OCI-M2 (cell line): ENCODE data around the gene ABHD1.

Source experiments
- DNase-seq: peaks from one replicate; lab custom pipeline; 2025; ENCODE audit not compliant: unreplicated experiment; lab: John Stamatoyannopoulos, UW

ABHD1 gene

DNA sequence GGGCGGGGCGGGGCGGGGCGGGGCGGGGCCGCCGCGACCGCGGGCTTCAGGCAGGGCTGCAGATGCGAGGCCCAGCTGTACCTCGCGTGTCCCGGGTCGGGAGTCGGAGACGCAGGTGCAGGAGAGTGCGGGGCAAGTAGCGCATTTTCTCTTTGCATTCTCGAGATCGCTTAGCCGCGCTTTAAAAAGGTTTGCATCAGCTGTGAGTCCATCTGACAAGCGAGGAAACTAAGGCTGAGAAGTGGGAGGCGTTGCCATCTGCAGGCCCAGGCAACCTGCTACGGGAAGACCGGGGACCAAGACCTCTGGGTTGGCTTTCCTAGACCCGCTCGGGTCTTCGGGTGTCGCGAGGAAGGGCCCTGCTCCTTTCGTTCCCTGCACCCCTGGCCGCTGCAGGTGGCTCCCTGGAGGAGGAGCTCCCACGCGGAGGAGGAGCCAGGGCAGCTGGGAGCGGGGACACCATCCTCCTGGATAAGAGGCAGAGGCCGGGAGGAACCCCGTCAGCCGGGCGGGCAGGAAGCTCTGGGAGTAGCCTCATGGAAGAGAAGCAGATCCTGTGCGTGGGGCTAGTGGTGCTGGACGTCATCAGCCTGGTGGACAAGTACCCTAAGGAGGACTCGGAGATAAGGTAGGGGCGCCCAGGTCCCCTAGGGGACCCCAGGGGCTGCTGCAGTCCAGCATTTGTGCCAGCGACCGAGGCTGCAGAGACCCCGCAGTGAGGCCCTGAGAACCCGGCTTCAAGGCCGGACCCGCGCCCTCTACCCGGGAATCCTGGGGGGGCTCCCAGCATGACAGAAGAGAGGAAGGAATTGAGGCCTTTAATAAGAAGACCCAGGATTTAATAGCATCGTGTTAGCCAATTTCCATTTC is 36.7 kb upstream of the ABHD1 start, which contains the start of gene KHK:
Gene KHK (plus strand): TSS at position 49 of the 870 bp plus-strand sequence. CDS start 488 bp downstream, at position 537.
- no peak for DNase-seq

DNA sequence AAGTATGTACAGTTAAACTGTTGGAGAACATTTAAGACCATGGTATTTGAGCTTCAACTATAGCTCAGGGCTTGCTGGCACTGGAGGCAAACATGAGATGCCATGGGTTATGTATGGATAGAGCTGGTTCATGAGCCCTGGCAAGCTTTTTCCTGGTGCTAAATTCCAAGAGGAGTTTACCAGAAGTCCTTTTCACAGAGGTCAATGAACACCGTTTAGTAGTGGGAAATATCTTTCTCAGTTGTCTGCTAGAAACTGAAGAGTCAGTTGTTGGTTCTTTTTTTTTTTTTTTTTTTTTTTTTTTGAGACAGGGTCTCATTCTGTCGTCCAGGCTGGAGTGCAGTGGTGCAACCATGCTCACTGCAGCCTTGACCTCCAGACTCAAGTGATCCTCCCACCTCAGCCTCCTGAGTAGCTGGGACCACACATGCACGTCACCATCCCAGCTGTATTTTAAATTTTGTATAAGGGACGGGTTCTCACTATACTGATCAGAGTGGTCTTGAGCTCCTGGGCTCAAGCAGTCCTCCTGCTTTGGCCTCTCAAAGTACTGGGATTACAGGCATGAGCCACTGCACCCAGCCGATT is 35.7 kb upstream of the ABHD1 start:
- no peak for DNase-seq

GRCh38 chr2:27088634-27089033 is 35.0 kb upstream of the ABHD1 start:
- no peak for DNase-seq

DNA sequence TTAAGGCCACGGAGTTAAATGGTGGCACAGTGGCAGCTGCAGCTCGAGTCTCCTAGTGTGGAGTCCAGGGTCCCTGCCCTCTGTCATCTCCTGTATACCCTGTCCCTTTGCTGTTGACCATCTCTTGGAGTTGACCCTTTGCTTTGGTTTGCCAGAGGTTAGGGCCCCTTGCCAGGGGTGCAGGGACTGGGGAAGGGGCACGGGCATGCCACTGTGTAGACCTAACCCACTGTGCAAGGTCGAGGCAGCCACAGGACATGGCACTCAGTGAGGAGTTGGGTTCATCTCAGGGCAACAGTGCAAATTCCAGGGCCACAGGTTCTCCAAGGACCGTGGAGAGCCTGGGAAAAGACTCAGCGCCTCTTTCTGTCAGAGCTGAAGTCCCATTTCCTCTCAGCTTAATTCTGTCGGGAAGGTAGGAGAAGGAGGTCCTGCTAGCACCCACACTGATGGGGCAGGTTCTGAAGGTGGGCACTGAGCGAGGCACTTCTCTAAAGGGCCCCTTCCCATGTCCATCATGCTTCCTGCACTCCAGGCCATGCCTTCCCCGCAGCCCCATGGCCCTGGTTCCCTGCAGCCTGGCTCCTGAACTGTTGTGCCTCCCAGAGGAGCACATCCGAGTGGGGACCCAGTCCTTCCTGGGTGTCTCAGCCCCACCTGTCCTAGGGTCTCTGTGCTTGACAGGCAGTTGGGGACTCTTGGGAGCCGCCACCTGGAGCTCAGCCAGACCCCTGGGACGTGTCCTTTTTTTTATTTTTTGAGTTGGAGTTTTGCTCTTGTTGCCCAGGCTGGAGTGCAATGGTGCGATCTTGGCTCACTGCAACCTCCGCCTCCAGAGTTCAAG is 34.3 kb upstream of the ABHD1 start:
- DNase-seq, result no peak

GRCh38 chr2:27091746-27092695 is 31.6 kb upstream of the ABHD1 start:
- DNase-seq, result no peak

- no peak for DNase-seq
Measured at GRCh38 chr2:27092696-27093429, 30.8 kb upstream of the ABHD1 start.

DNA sequence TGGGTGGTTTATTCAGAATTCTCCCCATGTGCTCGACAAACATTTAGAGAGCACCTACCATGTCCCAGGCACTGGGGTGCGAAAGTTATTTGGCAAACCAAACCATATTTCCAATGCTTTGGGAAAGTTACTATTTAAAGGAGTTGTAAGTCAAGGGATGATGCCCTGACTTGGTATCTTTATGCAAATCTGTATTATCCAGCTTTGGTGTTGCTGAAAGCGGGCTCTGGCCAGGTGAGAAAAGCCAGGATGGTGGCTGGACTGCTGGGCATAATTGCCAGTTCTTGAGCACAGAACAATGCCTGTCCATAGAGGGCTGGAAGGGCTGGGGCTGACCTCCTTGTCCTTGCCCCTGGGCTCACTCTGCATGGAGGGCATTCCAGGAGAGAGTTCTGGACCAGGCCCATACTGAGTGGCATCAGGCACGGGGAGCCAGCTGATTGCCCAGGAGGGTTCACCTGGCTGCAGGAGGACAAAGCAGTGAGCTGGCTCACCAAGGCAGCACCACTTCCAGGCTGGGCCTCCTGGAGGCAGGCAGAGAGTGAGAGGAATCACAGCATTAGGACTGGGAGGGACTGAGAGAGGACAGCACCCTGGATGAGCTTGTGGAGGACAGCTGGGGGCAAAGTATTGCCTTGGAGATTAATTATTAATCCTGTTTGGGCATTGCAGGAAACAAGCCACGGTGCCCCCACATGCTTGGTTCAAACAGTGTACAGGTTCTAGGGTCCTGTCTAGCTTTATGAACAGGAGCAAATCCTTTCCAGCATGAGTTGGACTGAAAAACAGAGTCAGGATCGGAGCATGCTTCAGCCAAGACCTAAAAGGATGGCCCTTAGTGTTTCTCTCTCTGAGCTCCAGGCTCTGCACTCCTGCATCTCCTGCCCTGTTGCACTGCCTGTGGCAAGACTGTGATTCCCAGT is 29.9 kb upstream of the ABHD1 start:
- no peak for DNase-seq

DNA sequence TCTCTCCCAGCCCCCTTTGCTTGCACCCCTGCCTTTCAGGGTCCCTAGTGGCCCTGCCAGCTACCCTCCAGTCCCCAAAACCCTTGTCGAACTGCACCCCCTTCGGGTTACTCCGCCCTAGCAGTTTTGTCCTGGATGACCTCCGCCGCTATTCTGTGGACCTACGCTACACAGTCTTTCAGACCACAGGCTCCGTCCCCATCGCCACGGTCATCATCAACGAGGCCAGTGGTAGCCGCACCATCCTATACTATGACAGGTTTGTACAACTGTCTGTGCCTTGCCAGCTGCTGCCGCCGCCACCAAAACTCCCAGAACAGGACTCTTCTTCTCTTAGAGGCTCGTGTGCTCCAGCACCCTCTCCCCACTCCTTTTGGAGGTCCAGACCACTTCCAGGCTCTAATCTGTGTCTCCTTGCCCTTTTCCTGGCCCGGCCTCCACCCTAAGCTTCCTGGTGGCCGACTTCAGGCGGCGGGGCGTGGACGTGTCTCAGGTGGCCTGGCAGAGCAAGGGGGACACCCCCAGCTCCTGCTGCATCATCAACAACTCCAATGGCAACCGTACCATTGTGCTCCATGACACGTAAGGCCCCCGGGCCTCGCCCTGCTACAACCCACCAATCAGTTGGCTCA is 29.1 kb upstream of the ABHD1 start:
- DNase-seq, result no peak

- DNase-seq, result no peak
Measured at GRCh38 chr2:27095427-27095744, 28.2 kb upstream of the ABHD1 start.

GRCh38 chr2:27095745-27096651 is 27.6 kb upstream of the ABHD1 start:
- DNase-seq, result no peak

DNA sequence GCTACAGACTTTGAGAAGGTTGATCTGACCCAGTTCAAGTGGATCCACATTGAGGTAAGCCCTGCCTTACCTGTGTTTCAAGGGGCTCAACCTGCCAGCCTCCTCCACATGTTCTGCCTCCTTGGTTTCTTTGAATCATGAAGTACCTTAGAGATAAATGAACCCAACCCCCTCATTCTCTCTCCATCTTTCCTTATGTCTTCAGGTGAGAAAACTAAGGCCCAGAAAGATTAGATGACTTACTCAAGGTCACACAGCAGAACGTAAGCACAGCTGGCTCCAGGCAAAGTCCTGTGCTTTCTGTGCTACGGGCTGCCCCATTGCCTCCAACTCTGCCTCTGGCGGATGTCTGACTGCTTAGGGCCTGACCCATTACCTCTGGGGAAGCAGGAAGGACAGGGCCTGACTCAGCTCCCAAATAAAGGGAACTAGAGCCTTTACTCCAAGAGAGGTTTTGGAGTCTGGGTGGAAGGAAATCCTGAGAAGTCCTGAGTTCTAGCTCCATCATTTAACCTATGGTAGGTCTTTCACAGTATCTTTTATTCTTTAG is 26.8 kb upstream of the ABHD1 start:
- no peak for DNase-seq

GRCh38 chr2:27097341-27097740 is 26.3 kb upstream of the ABHD1 start:
- DNase-seq, result no peak

DNA sequence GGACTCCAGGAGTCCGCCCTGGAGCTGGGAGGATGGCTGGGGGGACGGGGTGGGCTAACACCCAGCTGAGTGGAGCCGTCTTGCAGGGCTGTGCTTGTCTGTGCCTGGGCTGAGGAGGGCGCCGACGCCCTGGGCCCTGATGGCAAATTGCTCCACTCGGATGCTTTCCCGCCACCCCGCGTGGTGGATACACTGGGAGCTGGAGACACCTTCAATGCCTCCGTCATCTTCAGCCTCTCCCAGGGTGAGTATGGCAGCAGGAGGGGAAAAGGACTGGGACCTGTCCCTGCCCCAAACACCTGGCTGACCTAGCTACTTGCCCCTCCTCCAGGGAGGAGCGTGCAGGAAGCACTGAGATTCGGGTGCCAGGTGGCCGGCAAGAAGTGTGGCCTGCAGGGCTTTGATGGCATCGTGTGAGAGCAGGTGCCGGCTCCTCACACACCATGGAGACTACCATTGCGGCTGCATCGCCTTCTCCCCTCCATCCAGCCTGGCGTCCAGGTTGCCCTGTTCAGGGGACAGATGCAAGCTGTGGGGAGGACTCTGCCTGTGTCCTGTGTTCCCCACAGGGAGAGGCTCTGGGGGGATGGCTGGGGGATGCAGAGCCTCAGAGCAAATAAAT is 24.2 kb upstream of the ABHD1 start:
- DNase-seq, result no peak

- no peak for DNase-seq
Measured at GRCh38 chr2:27100036-27100435, 23.6 kb upstream of the ABHD1 start.

DNA sequence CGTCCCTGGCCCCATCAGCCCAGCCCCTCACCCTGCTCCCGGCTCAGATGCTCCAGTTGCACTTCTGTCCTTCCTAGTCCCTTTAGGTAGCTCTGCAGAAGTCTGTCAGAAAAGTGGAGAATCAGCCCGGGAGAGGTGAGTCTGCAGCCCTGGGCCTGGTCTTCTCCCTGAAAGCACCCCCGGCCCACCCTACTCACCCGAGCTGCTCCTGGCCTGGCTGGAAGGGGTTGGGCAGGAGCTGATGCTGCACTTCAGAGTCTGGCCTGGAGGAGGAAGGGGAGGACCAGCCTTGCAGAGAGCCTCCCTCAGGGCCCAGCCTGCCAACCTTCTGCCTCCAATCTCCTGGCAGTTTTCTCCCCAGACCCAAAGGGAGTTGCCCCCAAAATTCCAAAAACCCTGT is 21.3 kb upstream of the ABHD1 start:
- DNase-seq, result no peak

- no peak for DNase-seq
Measured at GRCh38 chr2:27105981-27106380, 17.6 kb upstream of the ABHD1 start.

GRCh38 chr2:27108221-27108620 is 15.4 kb upstream of the ABHD1 start:
- DNase-seq, result no peak
